Peyer's patch (tissue), 4 donors: ENCODE results near the gene POMGNT2. TPM values are rescaled to one million over a fixed set of nuclear protein-coding genes. Genes with fewer than 3 reads are reported as not detected.
A peak's percentile ranks its signal among the peaks of the same experiment; 100 is the strongest.

Experiments used
- DNase-seq, 3 donors: peaks; one replicate each; pipeline ENCODE4 v3.0.0-alpha.2; 2017 to 2019
- H3K27ac ChIP-seq, 4 donors: fragments of 200-600 bp; sonication (generic); one replicate each; pipeline ENCODE4 v1.5.1; 2016 to 2019
- H3K27me3 ChIP-seq, 2 donors: fragments of 200-600 bp; sonication (generic); one replicate each; pipeline ENCODE4 v1.5.1; 2019
- H3K36me3 ChIP-seq, 3 donors: fragments of 200-600 bp; sonication (generic); one replicate each; pipeline ENCODE4 v1.5.1; 2016 to 2019
- H3K4me1 ChIP-seq, 4 donors: fragments of 200-600 bp; sonication (generic); one replicate each; pipeline ENCODE4 v1.5.1; 2016 to 2019
- H3K4me3 ChIP-seq, 4 donors: fragments of 200-600 bp; sonication (generic); 1 replicate in 3 of 4; 2 replicates in 1 of 4; pipeline ENCODE4 v1.5.1; 2016 to 2019; ENCODE audit warnings: mild to moderate bottlenecking in 1 of 4
- H3K9me3 ChIP-seq, 4 donors: fragments of 200-600 bp; sonication (generic); one replicate each; pipeline ENCODE4 v1.5.1; 2016 to 2019; ENCODE audit warnings: mild to moderate bottlenecking in 1 of 4
- CTCF ChIP-seq, 6 experiments: fragments of 450-650 bp in 4 of 6; fragments of 200-600 bp in 2 of 6; sonication (generic) in 1 of 6; IDR thresholded peaks; one replicate each; pipeline ENCODE4 v1.5.1; 2017 to 2019; ENCODE audit warnings: antibody characterized with exemption in 6 of 6, mild to moderate bottlenecking in 3 of 6, moderate library complexity in 1 of 6
- POLR2A ChIP-seq, 2 donors: fragments of 450-650 bp; IDR thresholded peaks; one replicate each; pipeline ENCODE4 v1.5.1; 2017; ENCODE audit warnings: antibody characterized with exemption in 2 of 2, mild to moderate bottlenecking in 2 of 2, moderate library complexity in 2 of 2
- total RNA-seq, 4 donors: library from RNA; depleted of rRNA; stranded (reverse); fragments of >200 nt; gene quantifications; one replicate each; pipeline ENCODE4 v1.1.0, GENCODE V29; 2016

The POMGNT2 gene
- total RNA-seq, 4 donors from 2014 or later, result 4.1 to 11.8 (median 7.1) TPM

DNA sequence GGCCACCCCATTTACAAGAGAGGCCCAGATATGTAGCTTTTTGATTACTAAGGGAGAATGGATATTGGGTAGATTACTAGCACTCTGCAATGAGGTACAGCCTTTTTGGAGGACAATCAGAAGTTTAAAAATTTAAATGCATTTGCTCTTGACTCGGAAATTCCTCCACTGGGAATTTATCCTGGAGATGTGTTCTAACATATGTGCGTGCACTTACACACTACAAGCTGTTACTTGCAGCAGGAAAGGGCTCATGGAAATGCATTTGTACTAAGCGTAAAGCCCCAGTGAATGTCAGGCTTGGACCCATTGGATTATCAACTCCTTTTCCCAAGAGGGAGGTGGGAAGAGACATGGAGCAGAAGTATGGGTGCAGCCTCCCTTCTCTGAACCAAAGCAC lies 7.8 kb upstream of the POMGNT2 start:
- Histone ChIP-seq H3K9me3 (no peaks in the 10 kb centered on the region), H3K27ac (no peak overlapping the region), H3K4me3 (no peak overlapping the region), H3K4me1 (no peaks in the 10 kb centered on the region), H3K27me3 (no peaks in the 10 kb centered on the region), H3K36me3 (no peaks in the 10 kb centered on the region)
- TF ChIP-seq CTCF (IDR thresholded peaks at IDR 0.05) (no peak), POLR2A (IDR thresholded peaks at IDR 0.05) (no peak)
- no peak for DNase-seq

DNA sequence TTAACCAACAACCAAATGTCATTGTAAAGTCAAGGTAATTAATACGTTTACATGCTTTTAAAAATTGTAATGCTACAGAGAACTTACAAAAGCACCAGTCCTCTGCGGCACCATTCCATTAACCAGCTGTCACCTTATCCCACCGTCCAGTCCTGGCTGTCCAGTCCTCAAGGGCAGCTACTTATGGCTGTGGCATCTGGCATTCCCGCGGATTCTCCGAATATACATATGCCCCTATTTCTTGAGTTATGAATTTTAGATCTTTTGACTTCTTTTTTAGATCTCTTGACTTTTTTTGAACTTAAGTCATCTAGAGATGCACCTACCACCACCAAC lies 382 bp upstream of the POMGNT2 start:
- TF ChIP-seq CTCF (IDR thresholded peaks at IDR 0.05) (no peak), POLR2A (IDR thresholded peaks at IDR 0.05) (no peak)
- no peak for DNase-seq
- peak overlapping the region; percentile 64 to 86 (median 78) for H3K4me3 ChIP-seq

DNA sequence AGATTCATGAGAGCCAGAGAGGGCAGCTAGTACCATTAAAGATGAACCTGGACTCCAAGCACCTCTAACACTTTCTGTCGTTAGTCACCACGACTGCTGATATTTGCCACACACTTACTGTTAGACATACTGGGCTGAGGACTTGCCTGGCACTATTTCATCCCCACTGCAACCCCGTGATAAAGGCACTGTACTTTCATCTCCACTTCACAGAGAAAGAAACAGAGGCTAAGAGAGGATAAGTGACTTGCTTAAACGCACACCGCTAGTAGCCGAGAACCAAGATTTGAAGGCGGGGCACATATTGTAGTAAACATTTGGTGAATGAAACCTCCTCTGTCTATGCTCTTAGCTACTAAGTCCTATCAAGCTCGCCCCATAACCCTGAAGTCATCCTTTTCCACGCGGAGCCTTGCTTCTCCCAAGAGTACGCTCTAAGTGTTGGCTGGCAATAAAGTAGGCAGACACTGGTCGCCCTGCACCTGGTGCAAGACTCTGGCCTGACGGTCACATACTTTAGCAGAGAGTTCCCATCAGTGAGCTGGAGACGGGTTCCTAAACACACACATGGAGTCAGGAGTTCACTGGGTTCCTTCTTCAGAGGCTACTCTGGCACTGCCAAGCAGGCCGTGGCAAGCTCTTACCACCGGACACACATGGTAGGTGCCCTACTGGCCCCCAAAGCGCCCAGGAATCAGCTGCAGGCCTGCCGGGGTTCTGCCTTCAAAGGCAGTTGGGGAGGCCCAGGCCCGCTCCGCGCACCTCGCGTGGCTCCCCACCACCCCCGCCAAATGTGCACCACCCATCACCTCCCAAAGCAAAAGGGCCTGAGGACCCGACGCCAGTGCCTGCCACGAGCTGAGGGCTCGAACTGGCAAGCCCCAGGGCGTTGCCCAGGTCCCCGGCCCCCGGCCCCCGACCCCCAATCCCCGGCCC lies 951 bp downstream of the POMGNT2 start:
- no peak for TF ChIP-seq CTCF (IDR thresholded peaks at IDR 0.05)
- no peak for TF ChIP-seq POLR2A (IDR thresholded peaks at IDR 0.05)
- Histone ChIP-seq H3K9me3 (no peaks in the 10 kb centered on the region), H3K36me3 (no peaks in the 10 kb centered on the region), H3K4me3 (peak overlapping the region; percentile 64 to 86 (median 78)), H3K27me3 (no peaks in the 10 kb centered on the region), H3K4me1 (peaks cover 0 to 12% (median 4%) of the 10 kb centered on the region in 4 donors), H3K27ac (peak overlapping the region in 1 of 4 donors; percentile 72)
- peak in 1 of 3 donors; percentile 17 for DNase-seq

More for the DNA sequence above, 382 bp upstream of the POMGNT2 start:
- Histone ChIP-seq H3K4me1 (peaks cover 0 to 12% (median 4%) of the 10 kb centered on the region in 4 donors), H3K36me3 (no peaks in the 10 kb centered on the region), H3K9me3 (no peaks in the 10 kb centered on the region), H3K27me3 (no peaks in the 10 kb centered on the region), H3K27ac (peak overlapping the region in 1 of 4 donors; percentile 72)

- Histone ChIP-seq H3K27ac (no peak overlapping the region), H3K36me3 (no peaks in the 10 kb centered on the region), H3K4me3 (no peak overlapping the region), H3K4me1 (peaks cover 0 to 12% (median 4%) of the 10 kb centered on the region in 4 donors), H3K27me3 (no peaks in the 10 kb centered on the region), H3K9me3 (no peaks in the 10 kb centered on the region)
- TF ChIP-seq CTCF (IDR thresholded peaks at IDR 0.05) (no peak), POLR2A (IDR thresholded peaks at IDR 0.05) (no peak)
- DNase-seq, result no peak
Observed at GRCh38 chr3:43104039-43104438, 1.8 kb downstream of the POMGNT2 start.

DNA sequence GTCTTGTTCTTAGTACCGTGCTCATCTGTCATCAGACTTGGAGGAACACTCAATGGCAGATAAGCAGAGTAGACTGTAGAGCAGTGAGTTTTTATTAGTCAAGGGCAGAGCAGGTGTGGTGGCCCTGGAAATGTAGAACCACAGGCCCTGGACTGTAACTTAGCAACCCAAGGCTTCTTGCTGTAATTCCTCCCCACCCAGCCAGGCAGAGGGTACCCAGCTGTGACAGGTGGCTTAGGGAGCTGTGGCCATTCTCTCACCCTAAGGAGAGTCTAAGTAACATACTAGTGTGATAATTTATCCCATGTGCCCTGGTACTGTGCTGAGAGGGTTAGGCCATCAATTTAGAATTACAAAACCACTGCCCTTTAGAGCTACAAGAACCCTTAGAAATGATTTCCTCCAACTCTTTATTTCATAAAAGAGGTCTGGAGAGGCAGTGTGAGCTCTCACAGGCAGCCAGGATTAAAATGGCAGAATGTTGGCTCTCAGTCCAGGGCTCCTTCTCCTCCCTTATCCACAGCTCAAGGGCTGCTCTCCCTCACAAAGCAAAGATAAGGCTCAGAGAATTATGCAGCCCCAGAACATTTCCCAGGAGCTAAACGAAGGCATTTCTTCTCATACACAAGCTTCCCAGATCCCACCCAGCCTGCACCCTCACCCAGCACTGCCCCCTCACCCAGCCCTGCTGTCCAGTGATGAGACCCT lies 3.0 kb downstream of the POMGNT2 start:
- Histone ChIP-seq H3K27me3 (no peaks in the 10 kb centered on the region), H3K9me3 (no peaks in the 10 kb centered on the region), H3K27ac (no peak overlapping the region), H3K36me3 (no peaks in the 10 kb centered on the region), H3K4me3 (no peak overlapping the region), H3K4me1 (peaks cover 0 to 12% (median 4%) of the 10 kb centered on the region in 4 donors)
- no peak for DNase-seq
- TF ChIP-seq CTCF (IDR thresholded peaks at IDR 0.05) (no peak), POLR2A (IDR thresholded peaks at IDR 0.05) (no peak)
